Gastroesophageal sphincter (tissue), 4 donors: ENCODE data around the gene CDCP2. TPM values are rescaled to one million over a fixed set of nuclear protein-coding genes. Genes with fewer than 3 reads are reported as not detected.

ENCODE experiments used
- ATAC-seq: fragments of 150-250 bp; one replicate; pipeline ENCODE4 v1.9.1; 2016; ENCODE audit warnings: mild to moderate bottlenecking, moderate library complexity
- H3K27ac ChIP-seq, 4 donors: fragments of 200-600 bp; sonication (generic) in 3 of 4; 1 replicate in 3 of 4; 2 replicates in 1 of 4; pipeline ENCODE4 v1.5.1; 2016 to 2019
- H3K27me3 ChIP-seq: fragments of 200-600 bp; sonication (generic); one replicate; pipeline ENCODE4 v1.5.1; 2019
- H3K36me3 ChIP-seq, 2 donors: fragments of 200-600 bp; sonication (generic); one replicate each; pipeline ENCODE4 v1.5.1; 2019; ENCODE audit warnings: control low read depth in 1 of 2
- H3K4me1 ChIP-seq, 3 donors: fragments of 200-600 bp; sonication (generic); 1 replicate in 2 of 3; 2 replicates in 1 of 3; pipeline ENCODE4 v1.5.1; 2016 to 2019; ENCODE audit warnings: control low read depth in 2 of 3
- H3K4me3 ChIP-seq, 2 donors: fragments of 200-600 bp; sonication (generic); one replicate each; pipeline ENCODE4 v1.5.1; 2019; ENCODE audit warnings: mild to moderate bottlenecking in 1 of 2, moderate library complexity in 1 of 2
- H3K9me3 ChIP-seq, 3 donors: fragments of 200-600 bp; sonication (generic); one replicate each; pipeline ENCODE4 v1.5.1; 2017 to 2019; ENCODE audit warnings: control low read depth in 2 of 3
- CTCF ChIP-seq, 4 experiments: fragments of 200-600 bp in 2 of 4; fragments of 450-650 bp in 2 of 4; sonication (generic) in 1 of 4; IDR thresholded peaks; one replicate each; pipeline ENCODE4 v1.5.1; 2017 to 2019; ENCODE audit warnings: antibody characterized with exemption in 4 of 4, mild to moderate bottlenecking in 2 of 4, moderate library complexity in 2 of 4
- EP300 ChIP-seq: sonication (generic); formaldehyde crosslinking; IDR thresholded peaks from one replicate; pipeline ENCODE4 v1.6.1; 2017; ENCODE audit warnings: antibody characterized with exemption, mild to moderate bottlenecking
- POLR2A ChIP-seq, 2 donors: fragments of 450-650 bp; IDR thresholded peaks; one replicate each; pipeline ENCODE4 v1.6.1; 2017; ENCODE audit warnings: antibody characterized with exemption in 2 of 2, mild to moderate bottlenecking in 2 of 2, moderate library complexity in 1 of 2
- POLR2AphosphoS5 ChIP-seq: sonication (generic); formaldehyde crosslinking; IDR thresholded peaks from one replicate; pipeline ENCODE4 v1.6.1; 2017; ENCODE audit warnings: antibody characterized with exemption
- WGBS, 2 donors: methylation state at CpG; one replicate each; pipeline ENCODE4 v1.1.5; 2018; ENCODE audit warnings: low coverage in 1 of 2; 5-methylcytosine and 5-hydroxymethylcytosine counted together
- total RNA-seq, 4 donors: library from RNA; depleted of rRNA; stranded (reverse); fragments of >200 nt; gene quantifications; one replicate each; pipeline ENCODE4 v1.1.0, GENCODE V29; 2016

Gene CDCP2
- total RNA-seq, 4 donors from 2014 or later = 0.13 to 0.23 TPM; not detected in 2

- 83 to 90% methylated on average over 3 to 5 of the region's 5 CpGs for WGBS, 2 donors
- no peaks in the 10 kb centered on the region for H3K4me1 ChIP-seq
- no peak for ATAC-seq
- no peak overlapping the region for H3K27ac ChIP-seq
- TF ChIP-seq POLR2A (IDR thresholded peaks at IDR 0.05) (no peak), EP300 (no peak), POLR2AphosphoS5 (no peak), CTCF (IDR thresholded peaks at IDR 0.05) (no peak)
- peaks cover 0 to 78% of the 10 kb centered on the region in 2 donors for H3K36me3 ChIP-seq
- no peaks in the 10 kb centered on the region for H3K9me3 ChIP-seq
- no peaks in the 10 kb centered on the region for H3K27me3 ChIP-seq
- no peak overlapping the region for H3K4me3 ChIP-seq
Observed at GRCh38 chr1:54193453-54193852, 40.7 kb upstream of the CDCP2 start.

GRCh38 chr1:54191525-54191924 lies 38.7 kb upstream of the CDCP2 start:
- no peak for ATAC-seq
- WGBS, 2 donors = 100% methylated on average over 1 of the region's 1 CpG; no CpG with 5 or more reads in 1 of the 2 donors
- H3K27me3 ChIP-seq = no peaks in the 10 kb centered on the region
- no peak for TF ChIP-seq CTCF (IDR thresholded peaks at IDR 0.05)
- no peak for TF ChIP-seq POLR2A (IDR thresholded peaks at IDR 0.05)
- TF ChIP-seq EP300 = no peak
- TF ChIP-seq POLR2AphosphoS5 = no peak
- H3K4me3 ChIP-seq = no peak overlapping the region
- H3K9me3 ChIP-seq = no peaks in the 10 kb centered on the region
- peaks cover 0 to 94% of the 10 kb centered on the region in 2 donors for H3K36me3 ChIP-seq
- H3K27ac ChIP-seq = no peak overlapping the region
- H3K4me1 ChIP-seq = no peaks in the 10 kb centered on the region

GRCh38 chr1:54190526-54190925 lies 37.7 kb upstream of the CDCP2 start:
- H3K9me3 ChIP-seq = no peaks in the 10 kb centered on the region
- no peak overlapping the region for H3K4me3 ChIP-seq
- no peak for ATAC-seq
- peaks cover 0 to 92% of the 10 kb centered on the region in 2 donors for H3K36me3 ChIP-seq
- H3K4me1 ChIP-seq = no peaks in the 10 kb centered on the region
- TF ChIP-seq POLR2A (IDR thresholded peaks at IDR 0.05) (no peak), CTCF (IDR thresholded peaks at IDR 0.05) (no peak), POLR2AphosphoS5 (no peak), EP300 (no peak)
- H3K27ac ChIP-seq = no peak overlapping the region
- WGBS, 2 donors = 85 to 93% methylated on average over 3 to 8 of the region's 9 CpGs
- H3K27me3 ChIP-seq = no peaks in the 10 kb centered on the region

- no peak for TF ChIP-seq EP300
- no peak for TF ChIP-seq POLR2AphosphoS5
- no peak for TF ChIP-seq CTCF (IDR thresholded peaks at IDR 0.05)
- no peak for TF ChIP-seq POLR2A (IDR thresholded peaks at IDR 0.05)
- Histone ChIP-seq H3K27me3 (no peaks in the 10 kb centered on the region), H3K27ac (no peak overlapping the region), H3K36me3 (peaks cover 0 to 73% of the 10 kb centered on the region in 2 donors), H3K9me3 (no peaks in the 10 kb centered on the region), H3K4me3 (no peak overlapping the region), H3K4me1 (no peaks in the 10 kb centered on the region)
- 60% methylated on average over 1 of the region's 1 CpG; no CpG with 5 or more reads in 1 of the 2 donors for WGBS, 2 donors
- ATAC-seq = no peak
Observed at GRCh38 chr1:54188291-54188690, 35.5 kb upstream of the CDCP2 start.

GRCh38 chr1:54186056-54186455 lies 33.3 kb upstream of the CDCP2 start:
- H3K9me3 ChIP-seq = no peaks in the 10 kb centered on the region
- no peak for TF ChIP-seq CTCF (IDR thresholded peaks at IDR 0.05)
- no peak for TF ChIP-seq EP300
- TF ChIP-seq POLR2AphosphoS5 = no peak
- no peak for TF ChIP-seq POLR2A (IDR thresholded peaks at IDR 0.05)
- no peaks in the 10 kb centered on the region for H3K27me3 ChIP-seq
- H3K36me3 ChIP-seq = peaks cover 0 to 62% of the 10 kb centered on the region in 2 donors
- no peak for ATAC-seq
- H3K4me1 ChIP-seq = no peaks in the 10 kb centered on the region
- H3K4me3 ChIP-seq = no peak overlapping the region
- 83 to 88% methylated on average over 2 to 3 of the region's 3 CpGs for WGBS, 2 donors
- H3K27ac ChIP-seq = no peak overlapping the region
